Stromal cell of bone marrow (primary cell): ENCODE results near the gene AOAH.
"Not testable (repeated sequence)": the region's sequence is repeated elsewhere in the genome, so short reads cannot be mapped to it uniquely, and the experiment has no call there.

ENCODE experiments used
- DNase-seq: peaks from one replicate; pipeline ENCODE4 v3.0.0-alpha.2; 2012; ENCODE audit warnings: low read depth

The AOAH gene

GRCh38 chr7:36736090-36736898 lies 12.0 kb upstream of the AOAH start:
- DNase-seq, result no peak

GRCh38 chr7:36735172-36735571 lies 10.9 kb upstream of the AOAH start:
- DNase-seq, result no peak

DNA sequence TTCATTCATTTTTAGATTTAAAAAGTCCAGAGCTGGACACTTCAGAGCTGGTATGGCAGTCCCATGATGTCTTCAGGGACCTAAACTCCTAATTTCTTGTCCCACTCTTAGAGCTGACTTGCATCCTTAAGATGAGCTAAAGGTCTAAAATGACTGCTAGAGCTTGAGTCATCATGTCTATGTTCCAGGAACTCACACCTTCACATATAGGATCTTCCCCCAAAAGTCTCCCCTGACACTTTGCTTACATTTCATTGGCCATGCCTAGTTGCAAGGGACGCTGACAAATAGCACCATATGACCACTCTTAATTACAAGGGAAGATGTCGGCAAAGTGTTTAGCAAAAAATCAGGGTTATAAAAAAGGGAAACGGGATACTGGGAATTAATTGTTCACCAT lies 10.4 kb upstream of the AOAH start:
- DNase-seq, result no peak

GRCh38 chr7:36733411-36733810 lies 9.1 kb upstream of the AOAH start:
- DNase-seq, result no peak

GRCh38 chr7:36732806-36733205 lies 8.5 kb upstream of the AOAH start:
- no peak for DNase-seq

- DNase-seq, result no peak
Observed at GRCh38 chr7:36730046-36730445, 5.8 kb upstream of the AOAH start.

GRCh38 chr7:36728143-36728542 lies 3.8 kb upstream of the AOAH start:
- no peak for DNase-seq

DNA sequence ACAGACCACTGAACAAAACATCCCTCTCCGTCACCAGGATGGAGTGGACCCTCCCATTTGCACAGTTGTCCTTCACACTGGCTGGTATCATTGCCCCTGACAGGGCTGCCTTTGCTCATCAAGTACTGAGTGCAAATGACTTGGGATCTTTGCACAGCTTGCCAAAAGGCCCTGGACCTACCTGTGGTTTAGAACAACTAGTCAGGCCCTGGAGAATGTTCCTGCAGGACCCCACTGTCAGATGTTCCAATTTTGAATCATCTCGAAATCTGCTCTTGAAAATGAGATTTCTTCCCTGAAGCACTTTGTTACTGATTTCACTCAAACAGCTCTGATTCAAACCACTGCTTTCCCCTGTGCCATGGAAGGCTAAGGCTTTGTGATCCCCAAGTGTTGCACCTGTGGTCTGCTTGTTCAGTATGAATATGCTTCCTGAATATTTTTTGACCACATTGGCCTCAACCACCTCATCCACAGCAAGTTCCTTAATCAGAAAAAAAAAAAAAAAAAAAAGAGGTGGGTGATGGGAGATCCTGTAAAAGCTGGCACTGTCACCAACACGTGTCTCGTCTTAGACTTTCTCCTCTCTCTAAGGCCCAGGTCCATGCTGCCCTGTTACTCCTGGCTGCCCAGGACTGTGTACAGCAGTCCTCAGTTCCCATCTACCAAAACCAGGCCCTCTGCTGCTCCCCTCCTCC lies 2.7 kb upstream of the AOAH start:
- DNase-seq, result no peak

DNA sequence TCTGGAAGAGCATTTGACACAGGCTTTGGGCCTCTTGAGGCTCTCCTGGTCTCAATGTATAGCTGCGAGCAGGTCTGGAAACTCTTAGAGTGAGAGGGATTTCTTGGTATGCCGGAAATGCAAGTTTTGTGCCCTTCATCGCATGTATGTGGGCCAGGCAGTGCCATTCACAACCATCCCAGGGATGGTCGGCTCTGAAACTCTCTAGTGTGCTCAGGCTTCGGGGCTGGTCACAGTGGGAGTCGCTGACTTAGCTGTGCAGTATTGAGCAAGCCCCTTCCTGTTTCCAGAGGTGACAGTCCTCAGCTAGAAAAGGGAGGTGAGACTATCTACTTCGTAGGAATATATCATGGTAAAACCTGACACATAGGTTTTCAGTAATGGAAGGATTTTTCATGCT lies 2.0 kb upstream of the AOAH start:
- no peak for DNase-seq

DNA sequence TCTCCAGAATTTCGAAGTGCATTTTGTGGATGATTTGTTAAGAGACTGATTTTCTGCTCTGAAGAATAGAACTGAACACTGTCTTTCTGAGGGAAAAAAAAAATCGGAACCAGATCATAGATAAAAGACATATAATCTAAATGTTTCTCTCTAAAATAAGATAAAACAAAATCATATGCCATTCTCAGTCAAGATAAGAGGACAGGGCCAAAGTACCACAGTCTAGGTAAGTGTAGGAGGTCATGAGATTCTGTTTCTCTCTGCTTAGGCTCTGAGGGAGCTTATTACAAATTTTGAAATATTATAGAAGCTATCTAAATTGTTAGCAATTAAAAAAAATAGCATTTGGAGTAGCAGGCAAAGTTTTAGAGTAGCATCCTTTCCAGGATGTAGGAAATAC lies 702 bp upstream of the AOAH start:
- DNase-seq, result no peak

- DNase-seq, result no peak
Observed at GRCh38 chr7:36723291-36723690, 1.0 kb downstream of the AOAH start.

DNA sequence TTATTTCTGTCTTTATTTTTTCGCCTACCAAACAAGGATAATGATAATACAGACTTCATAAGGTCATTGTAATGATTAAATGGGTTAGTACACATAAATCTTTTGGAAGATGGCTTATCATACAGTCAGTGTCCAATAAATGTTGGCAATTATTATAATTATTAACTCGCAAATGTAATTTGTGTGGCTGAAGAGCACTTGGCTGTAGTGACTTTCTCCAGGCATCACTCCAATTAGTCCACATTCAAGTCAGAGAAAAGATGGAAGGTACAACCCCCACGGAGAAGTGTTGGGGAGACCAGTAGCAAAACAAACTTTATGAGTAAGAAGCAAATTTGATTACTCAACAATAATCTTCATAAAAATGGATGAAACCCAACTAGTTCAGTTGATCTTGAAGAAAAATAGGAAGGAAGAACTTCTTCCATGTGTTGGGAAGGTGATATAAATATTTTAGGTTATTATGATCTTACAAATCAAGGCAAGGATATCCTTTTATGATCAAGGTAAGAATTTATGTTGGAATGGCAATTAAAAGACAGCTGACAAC lies 5.1 kb downstream of the AOAH start:
- no peak for DNase-seq

- DNase-seq, result no peak
Observed at GRCh38 chr7:36717586-36717985, 6.7 kb downstream of the AOAH start.

DNA sequence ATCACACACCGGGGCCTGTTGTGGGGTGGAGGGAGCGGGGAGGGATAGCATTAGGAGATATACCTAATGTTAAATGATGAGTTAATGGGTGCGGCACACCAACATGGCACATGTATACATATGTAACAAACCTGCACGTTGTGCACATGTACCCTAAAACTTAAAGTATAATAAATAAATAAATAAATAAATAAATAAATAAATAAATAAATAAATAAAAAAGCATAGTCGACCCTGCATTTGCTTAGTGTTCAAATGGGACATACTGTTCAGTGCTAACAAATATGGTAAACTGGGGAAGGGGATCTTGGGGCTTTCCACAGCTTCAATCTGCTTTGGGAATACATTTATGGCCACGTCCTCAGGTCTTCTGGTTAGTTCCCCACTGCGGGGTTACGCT lies 7.5 kb downstream of the AOAH start:
- DNase-seq, result not testable (repeated sequence)

DNA sequence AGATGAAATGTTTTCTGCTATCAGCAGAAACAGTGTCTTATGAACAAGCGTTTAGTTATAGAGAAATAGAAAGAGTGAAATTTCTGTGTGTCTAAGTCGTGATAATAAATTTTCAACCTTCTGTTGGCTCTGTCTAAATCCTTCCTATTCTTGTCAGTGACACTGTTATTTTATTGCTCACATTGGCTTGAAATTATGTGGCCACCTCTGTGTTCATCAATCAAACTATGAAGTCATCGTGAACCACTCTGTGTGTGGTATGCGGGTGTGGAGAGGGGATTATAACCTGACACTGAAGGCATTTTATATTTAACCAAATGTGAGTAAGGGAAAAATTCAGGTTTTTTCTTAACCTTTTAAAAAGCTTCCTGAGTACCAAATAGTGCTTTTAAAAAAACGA lies 12.3 kb downstream of the AOAH start:
- no peak for DNase-seq

GRCh38 chr7:36711256-36711655 lies 13.0 kb downstream of the AOAH start:
- DNase-seq, result no peak

DNA sequence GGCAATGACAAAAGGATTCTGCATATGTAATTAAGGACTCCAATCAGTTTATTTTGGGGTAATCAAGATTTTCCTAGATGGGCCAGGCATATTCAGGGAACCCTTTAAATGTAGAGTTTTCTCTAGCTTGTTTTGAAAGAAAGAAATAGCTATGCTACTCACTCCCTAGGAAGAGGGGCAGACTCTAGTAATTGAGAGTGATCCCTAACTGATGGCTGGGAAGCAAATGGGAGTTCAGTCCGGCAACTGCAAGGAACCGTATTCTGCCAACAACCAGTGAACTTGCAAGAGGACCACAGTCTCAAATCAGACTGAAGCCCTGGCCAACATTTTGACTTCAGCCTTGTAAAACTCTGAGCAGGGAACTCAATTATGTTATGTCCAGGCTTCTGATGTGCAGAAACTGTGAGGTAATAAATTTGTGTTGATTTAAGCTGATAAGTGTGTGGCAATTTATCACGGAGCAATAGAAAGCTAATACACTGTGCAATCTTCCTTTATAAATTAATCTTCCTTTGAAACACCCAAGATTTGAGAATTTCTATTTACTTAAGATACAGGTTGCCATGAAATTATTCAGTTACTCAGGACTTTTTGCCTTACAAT lies 14.0 kb downstream of the AOAH start:
- no peak for DNase-seq

GRCh38 chr7:36708767-36709166 lies 15.5 kb downstream of the AOAH start:
- DNase-seq, result no peak

- DNase-seq, result no peak
Observed at GRCh38 chr7:36707898-36708297, 16.4 kb downstream of the AOAH start.

DNA sequence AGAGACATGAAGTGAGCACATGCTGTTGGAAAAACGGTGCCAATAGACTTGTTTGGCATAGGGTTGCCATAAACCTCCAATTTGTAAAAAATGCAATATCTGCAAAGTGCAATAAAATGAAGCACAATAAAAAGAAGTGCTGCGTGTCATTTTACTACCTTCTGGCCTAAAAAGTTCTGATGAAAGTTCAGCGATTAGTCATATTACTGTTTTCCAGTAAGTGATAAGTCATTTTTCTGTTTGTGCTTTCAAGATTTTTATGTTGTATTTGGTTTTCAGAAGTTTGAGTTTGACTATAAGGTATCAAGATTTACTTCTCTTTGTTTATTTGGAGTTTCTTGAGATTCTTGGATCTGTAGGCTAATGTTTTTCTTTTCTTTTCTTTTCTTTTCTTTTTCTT lies 16.8 kb downstream of the AOAH start:
- DNase-seq, result no peak

GRCh38 chr7:36703860-36704259 lies 20.4 kb downstream of the AOAH start:
- not testable (repeated sequence) for DNase-seq

- DNase-seq, result no peak
Observed at GRCh38 chr7:36692456-36692855, 31.8 kb downstream of the AOAH start.

GRCh38 chr7:36691983-36692382 lies 32.3 kb downstream of the AOAH start:
- DNase-seq, result no peak
